GM21367 (cell line): ENCODE data around the gene CACNA1I.

ENCODE experiments used
- ATAC-seq: cut with Tn5 transposase; IDR thresholded peaks from one replicate; pipeline ENCODE4 v1.9.1; 2021; ENCODE audit not compliant: unreplicated experiment

CACNA1I gene

GRCh38 chr22:39535357-39535725 lies 35.2 kb upstream of the CACNA1I start:
- no peak for ATAC-seq

- no peak for ATAC-seq
Observed at GRCh38 chr22:39535831-39536449, 34.6 kb upstream of the CACNA1I start.

DNA sequence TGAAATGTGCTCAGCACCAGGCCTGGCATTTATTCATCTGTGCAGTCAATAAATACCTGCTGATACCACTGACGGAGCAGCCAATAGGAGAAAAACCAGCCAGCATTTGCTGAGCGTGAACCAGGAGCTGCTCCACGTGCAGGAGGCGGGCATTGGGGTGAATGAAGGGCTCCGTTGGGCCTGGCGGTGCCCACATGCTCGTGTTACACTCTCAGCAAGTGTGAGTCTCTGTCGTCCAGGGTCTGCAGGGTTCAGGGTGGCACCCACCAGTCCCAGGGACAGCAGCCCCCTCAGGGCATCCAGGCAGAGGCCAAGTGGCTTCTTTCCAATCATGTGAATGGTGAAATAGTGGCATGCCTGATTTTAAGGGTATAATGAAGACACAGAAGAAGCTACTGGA lies 33.8 kb upstream of the CACNA1I start:
- ATAC-seq, result no peak

GRCh38 chr22:39537975-39538374 lies 32.6 kb upstream of the CACNA1I start:
- ATAC-seq, result no peak

DNA sequence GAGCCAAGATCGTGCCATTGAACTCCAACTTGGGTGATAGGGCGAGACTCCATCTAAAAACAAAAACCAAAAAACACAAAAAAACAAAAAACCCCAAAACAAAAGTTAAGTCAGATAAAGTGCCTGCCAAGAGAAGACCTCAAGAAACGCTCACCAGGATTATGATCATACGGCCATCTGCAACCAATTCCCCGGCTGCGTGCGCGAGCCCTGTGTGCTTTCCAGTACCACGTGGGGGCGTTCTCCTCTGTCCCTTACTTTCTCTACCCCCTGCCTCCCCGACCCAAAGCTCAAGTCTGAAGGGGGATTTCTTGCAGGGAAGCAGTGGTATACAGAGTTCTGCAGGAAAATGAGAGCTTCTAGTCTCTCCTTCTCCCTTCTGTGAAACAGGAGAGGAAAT lies 27.5 kb upstream of the CACNA1I start:
- no peak for ATAC-seq

DNA sequence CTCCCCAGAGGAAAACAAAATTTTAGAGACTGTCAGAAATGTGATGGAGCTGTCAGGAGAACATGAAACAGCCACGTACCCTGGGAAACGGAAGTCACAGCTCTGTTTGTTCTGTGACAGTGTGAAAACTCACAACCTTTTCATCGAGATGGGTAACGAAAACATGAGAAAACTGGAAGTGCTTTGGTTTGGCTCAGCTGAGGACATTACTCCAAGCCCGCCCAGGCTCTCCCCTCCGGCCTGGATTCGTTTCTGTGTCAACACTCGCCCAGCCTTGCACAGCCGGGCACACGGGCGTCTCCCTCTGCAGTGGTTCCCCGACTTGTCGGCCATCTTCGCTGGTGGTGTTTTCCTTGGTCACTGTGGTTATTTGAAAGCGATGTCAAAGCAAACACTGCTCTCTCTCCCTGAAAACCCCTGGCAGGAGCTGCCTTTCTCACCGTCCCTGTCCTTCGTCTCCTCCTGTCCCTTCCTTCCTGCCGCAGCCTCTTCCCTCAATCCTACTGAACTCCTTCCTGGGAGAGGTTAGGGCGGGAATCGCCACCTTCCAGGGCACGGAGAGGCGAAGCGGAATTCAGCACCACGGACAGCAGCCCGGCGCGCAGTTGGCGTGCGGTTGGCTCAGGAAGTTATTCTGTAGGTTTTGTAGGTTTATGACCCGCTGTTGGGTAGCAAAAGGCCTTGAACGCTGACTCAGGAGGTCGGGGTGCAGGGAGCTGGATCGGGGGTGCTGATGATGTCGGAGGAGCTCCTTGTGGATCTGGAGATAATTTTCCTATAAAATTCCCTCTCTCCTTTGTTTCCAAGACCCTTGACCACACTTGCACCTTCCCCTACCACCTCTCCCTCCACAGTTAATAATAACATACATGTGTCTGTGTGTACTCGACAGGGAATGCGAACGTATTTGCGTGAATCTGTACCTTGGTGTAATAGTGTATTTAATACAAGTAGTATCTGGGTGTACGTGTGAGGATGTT lies 24.9 kb upstream of the CACNA1I start:
- ATAC-seq, result no peak

DNA sequence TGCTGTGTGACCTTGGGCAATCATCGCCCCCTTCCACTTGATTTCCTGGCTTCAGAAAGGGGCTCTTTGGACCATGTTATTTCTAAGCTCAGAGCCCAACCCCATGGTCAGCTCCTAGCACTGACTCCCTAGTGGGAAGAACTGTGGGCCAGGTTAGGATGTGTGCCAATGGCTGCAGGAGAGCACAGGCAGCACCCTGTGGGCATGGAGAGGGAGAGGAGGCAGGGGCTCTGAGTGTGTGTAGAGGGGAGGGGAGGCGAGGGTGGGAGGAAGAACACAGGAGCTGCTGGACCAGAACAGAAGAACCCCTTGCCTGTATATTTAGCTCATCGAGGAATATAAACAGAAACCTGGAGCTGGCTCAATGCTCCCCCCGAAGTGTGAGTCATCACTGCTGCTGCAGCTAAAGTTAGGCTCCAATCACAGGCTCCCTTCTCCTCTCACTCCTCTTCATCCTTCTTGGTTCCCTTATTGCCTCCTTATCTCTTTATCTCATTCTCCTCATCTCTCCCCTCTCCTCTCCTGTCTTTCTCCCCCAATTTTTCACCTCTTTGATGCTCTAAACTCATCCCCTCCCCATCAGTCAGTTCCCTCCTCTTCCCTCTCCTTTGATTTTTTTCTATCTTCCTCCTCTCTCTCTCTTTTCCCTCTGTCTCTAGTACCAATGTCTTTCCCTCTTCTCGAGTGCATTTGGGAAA lies 23.5 kb upstream of the CACNA1I start:
- no peak for ATAC-seq

- no peak for ATAC-seq
Observed at GRCh38 chr22:39547587-39547947, 23.0 kb upstream of the CACNA1I start.

DNA sequence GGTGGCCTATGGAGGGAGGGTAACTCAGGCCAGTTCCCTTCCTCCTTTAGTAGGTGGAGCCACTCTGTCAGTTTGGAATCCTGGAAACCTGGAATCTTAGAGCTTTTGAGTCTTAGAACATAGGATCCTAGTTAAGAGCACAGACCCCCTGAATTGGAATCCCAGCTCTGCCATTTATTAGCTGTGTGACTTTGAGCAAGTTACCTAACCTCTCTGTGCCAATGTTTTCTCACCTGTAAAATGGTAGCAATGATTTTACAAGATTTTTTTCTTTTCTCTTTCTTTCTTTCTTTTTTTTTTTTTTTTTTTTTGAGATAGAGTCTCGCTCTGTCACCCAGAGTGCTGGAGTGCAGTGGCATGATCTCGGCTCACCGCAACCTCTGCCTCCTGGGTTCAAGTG lies 17.1 kb upstream of the CACNA1I start:
- ATAC-seq, result no peak

- no peak for ATAC-seq
Observed at GRCh38 chr22:39554151-39554550, 16.4 kb upstream of the CACNA1I start.

- ATAC-seq, result no peak
Observed at GRCh38 chr22:39556970-39557841, 13.3 kb upstream of the CACNA1I start.

GRCh38 chr22:39558254-39558727 lies 12.3 kb upstream of the CACNA1I start:
- ATAC-seq, result no peak

DNA sequence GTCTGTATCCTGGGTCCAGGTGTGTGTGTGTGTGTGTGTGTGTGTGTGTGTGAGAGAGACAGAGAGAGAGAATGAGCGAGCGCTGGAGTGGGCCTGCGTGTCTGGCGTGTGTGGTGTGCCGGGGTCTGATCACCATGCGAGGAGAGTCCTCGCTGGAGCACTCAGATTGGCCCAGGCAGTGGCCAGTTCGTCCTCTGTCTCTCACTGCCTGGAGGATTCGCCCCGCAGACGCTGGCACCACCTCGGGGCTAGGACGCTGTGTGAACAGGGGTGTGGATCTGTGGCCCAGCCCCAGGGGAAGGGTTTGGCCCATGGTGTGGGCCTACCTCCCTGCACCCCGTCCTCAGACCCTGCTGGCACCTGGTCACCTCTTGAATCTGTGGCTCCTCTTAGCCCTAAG lies 11.6 kb upstream of the CACNA1I start:
- no peak for ATAC-seq

DNA sequence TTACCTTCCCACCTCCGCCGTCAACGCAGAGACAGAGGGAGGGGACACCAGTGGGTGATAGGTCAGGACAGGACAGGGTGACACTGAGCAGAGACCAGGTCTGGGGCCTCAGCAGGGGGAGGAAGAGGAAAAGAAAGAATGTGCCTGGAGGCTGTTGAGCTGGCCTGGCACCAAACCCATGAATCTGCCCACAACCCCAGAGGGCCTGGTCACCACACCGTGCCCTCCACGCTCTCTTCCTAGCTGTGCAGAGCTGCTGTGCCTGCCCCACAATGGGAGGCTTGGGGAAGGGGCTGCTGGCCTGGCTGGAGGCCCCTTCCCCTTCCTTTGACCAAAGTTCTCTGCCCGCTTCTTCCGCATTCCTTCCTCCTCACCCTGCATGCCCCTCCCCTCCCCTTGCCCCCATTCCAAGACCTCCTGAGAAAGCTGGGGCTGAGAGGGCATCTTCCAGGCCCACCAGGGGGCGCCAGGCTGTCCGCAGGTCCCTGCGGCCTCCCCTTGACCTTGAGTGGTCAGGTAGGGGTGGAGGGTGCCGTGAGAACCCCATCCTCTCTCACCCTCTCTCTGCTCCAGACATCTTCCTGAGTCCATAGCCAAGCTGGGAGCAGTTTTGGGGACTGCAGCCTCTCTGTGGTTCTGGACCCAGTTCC lies 11.0 kb upstream of the CACNA1I start:
- ATAC-seq, result no peak

GRCh38 chr22:39560127-39560526 lies 10.4 kb upstream of the CACNA1I start:
- ATAC-seq, result no peak

- ATAC-seq, result no peak
Observed at GRCh38 chr22:39562839-39563489, 7.6 kb upstream of the CACNA1I start.

DNA sequence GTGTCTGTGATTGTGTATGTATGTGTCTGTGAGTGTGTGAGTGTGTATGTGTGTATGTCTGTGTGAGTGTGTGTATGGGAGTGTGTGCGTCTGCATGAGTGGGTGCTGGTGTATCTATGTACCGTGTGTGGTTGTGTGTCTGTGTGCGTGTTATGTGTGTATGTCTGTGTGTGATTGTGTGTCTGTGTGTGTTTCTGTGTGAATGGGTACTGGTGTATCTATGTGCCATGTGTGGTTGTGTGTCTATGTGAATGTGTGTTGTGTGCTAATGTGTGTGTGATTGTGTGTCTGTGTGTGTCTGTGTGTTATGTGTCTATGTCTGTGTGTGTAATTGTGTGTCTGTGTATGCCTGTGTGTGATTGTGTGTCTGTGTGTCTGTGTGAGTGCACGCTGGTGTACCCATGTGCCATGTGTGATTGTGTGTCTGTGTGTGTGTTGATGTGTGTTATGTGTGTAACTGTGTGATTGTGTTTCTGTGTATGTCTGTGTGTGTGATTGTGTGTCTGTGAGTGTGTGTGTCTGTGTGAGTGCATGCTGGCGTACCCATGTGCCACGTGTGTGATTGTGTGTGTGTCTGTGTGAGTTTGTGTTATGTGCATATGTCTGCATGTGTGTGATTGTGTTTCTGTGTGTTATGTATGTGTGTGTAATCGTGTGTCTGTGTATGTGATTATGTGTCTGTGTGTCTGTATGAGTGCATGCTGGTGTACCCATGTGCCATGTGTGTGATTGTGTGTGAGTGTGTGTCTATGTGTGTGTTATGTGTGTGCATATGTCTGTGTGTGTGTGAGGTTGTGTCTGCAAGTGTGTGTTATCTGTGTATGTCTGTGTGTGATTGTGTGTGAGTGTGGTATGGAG lies 6.8 kb upstream of the CACNA1I start:
- no peak for ATAC-seq

GRCh38 chr22:39565414-39565944 lies 5.1 kb upstream of the CACNA1I start:
- no peak for ATAC-seq
